ENCODE measurements around the gene CHST3.
"Not testable (repeated sequence)": the region's sequence is repeated elsewhere in the genome, so short reads cannot be mapped to it uniquely, and the experiment has no call there.

The CHST3 gene

GRCh38 chr10:71964098-71964742 lies at the start of gene CHST3:
Gene CHST3 (plus strand): TSS chr10:71964395. CDS start chr10:72005843, 41,448 bp downstream.
- DNase-seq, result no peak

GRCh38 chr10:71916827-71917226 lies 47.4 kb upstream of the CHST3 start:
- DNase-seq, result no peak

GRCh38 chr10:71918992-71919391 lies 45.2 kb upstream of the CHST3 start:
- DNase-seq, result no peak

GRCh38 chr10:71919956-71920539 lies 44.1 kb upstream of the CHST3 start:
- not testable (repeated sequence) for DNase-seq

- DNase-seq, result no peak
Observed at GRCh38 chr10:71920540-71921323, 43.5 kb upstream of the CHST3 start.

GRCh38 chr10:71921324-71922027 lies 42.7 kb upstream of the CHST3 start:
- DNase-seq, result no peak

GRCh38 chr10:71923138-71923692 lies 41.0 kb upstream of the CHST3 start:
- DNase-seq, result peak; percentile 34

GRCh38 chr10:71924771-71925170 lies 39.4 kb upstream of the CHST3 start:
- no peak for DNase-seq

GRCh38 chr10:71927159-71927558 lies 37.0 kb upstream of the CHST3 start:
- DNase-seq, result no peak

GRCh38 chr10:71927776-71928592 lies 36.2 kb upstream of the CHST3 start:
- no peak for DNase-seq

GRCh38 chr10:71931295-71931694 lies 32.9 kb upstream of the CHST3 start:
- DNase-seq, result no peak

GRCh38 chr10:71933651-71934050 lies 30.5 kb upstream of the CHST3 start:
- DNase-seq, result no peak

GRCh38 chr10:71938211-71938610 lies 26.0 kb upstream of the CHST3 start:
- no peak for DNase-seq

- no peak for DNase-seq
Observed at GRCh38 chr10:71939304-71939703, 24.9 kb upstream of the CHST3 start.

GRCh38 chr10:71939861-71940474 lies 24.2 kb upstream of the CHST3 start:
- DNase-seq, result no peak

- DNase-seq, result no peak
Observed at GRCh38 chr10:71940752-71941151, 23.4 kb upstream of the CHST3 start.

- no peak for DNase-seq
Observed at GRCh38 chr10:71941318-71941717, 22.9 kb upstream of the CHST3 start.

- DNase-seq, result no peak
Observed at GRCh38 chr10:71945819-71946474, 18.2 kb upstream of the CHST3 start.

- DNase-seq, result peak; percentile 20
Observed at GRCh38 chr10:71946700-71947099, 17.5 kb upstream of the CHST3 start.

- no peak for DNase-seq
Observed at GRCh38 chr10:71948496-71949067, 15.6 kb upstream of the CHST3 start.

- no peak for DNase-seq
Observed at GRCh38 chr10:71950683-71951082, 13.5 kb upstream of the CHST3 start.
